GM19397 (cell line): Measurements from ENCODE around the gene PLCL1.
A peak's percentile ranks its signal among the peaks of the same experiment; 100 is the strongest.

ENCODE experiments used
- ATAC-seq: cut with Tn5 transposase; IDR thresholded peaks from one replicate; pipeline ENCODE4 v1.9.1; 2021; ENCODE audit warnings: mild to moderate bottlenecking, moderate library complexity; ENCODE audit not compliant: unreplicated experiment

The PLCL1 gene

DNA sequence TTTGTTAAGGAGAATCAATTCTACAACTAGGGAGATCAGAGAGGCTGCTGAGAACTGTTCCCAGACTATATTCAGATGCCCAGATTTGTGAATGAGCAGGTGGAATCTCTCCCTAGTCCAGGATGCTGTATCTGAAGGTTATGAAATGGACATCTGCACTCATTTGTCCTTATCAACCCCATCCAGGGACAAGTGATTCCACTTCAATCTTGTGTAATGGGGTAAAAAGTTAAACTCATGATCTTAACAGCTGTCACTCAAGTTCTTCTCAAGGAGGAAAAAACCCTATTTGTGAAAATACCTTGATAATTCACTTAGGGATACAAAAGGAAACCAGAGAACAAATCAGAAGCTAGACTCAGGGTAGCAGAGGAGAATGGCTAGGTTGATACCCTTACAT lies 144.8 kb downstream of the PLCL1 start:
- ATAC-seq: no peak

DNA sequence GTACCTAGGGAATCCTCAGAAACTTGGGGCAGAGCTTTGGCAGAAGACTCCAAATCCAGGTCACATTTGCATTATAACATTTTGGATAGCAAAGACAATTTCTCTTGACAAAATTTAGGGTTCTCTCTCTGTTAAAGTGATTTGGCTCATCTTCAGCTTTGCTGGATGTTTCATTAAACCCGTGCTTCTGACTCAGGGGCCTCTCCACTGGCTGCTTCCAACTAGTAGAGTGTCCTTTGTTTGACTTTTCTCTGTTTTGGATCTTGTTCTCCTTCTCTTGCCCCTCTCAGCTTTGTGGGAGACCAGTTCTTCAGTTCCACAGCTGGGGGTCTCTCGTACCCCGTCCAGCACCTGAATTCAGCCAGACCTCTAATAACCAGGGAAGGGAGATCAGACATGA lies 145.6 kb downstream of the PLCL1 start:
- no peak for ATAC-seq

DNA sequence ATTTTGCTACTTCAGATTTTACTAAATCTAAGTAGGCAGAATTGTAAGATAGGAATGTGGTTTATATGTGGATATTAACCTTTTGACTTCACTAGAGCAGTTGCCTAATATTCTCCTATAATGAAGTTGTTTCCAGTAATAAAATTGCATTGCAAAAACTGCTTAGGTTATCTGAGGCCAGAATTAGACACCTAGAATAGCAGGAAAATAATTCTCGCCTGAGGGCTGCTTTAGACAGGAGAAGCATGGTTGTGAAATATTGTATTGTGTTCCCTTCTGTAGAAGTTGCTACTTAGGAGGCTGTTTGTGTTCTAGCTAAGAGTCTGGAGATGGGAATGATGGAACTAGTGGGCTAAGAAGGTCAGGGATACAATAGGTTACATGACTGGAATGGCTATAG lies 146.3 kb downstream of the PLCL1 start:
- ATAC-seq: no peak

DNA sequence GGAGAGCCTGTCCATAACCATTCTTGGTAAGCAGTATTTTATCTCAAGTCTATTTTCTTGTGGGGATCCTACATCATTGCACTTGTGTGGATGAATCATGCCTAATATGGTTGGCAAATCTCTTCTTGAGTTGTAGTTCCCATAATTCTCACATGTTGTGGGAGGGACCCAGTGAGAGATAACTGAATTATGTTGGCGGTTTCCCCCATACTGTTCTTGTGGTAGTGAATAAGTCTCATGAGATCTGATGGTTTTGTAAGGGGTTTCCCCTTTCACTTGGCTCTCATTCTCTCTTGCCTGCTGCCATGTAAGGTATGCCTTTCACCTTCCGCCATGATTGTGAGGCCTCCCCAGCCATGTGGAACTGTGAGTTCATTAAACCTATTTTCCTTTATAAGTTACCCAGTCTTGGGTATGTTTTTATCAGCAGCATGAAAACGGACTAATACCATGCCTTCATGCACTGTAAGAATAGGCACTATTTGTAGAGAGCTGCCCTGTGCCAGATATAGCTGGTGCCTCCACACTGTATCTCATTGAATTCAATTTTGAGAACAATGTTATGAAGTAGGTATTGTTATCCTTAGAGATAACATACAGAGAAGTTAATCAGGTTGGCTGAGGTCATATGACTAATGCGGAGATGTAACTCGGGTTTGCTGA lies 148.3 kb downstream of the PLCL1 start:
- ATAC-seq: no peak

DNA sequence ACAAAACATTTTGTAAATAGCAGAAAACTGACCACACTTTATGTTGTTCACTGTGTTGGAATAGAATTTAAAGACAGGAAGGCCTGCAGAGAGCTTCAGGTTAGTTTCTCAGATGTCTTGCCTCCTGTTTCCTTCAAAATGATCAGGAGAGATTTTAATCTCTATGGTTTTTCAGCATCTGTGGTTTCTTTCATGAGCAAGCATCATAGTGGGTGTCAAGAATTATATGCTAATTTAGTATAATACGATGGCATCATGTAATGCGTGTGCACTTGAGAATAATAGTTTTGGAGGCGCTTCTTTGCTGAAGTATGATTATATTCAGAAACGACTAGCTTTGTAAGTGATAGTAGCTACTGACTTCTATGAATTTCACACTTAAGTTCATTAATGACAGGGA lies 149.9 kb downstream of the PLCL1 start:
- no peak for ATAC-seq

DNA sequence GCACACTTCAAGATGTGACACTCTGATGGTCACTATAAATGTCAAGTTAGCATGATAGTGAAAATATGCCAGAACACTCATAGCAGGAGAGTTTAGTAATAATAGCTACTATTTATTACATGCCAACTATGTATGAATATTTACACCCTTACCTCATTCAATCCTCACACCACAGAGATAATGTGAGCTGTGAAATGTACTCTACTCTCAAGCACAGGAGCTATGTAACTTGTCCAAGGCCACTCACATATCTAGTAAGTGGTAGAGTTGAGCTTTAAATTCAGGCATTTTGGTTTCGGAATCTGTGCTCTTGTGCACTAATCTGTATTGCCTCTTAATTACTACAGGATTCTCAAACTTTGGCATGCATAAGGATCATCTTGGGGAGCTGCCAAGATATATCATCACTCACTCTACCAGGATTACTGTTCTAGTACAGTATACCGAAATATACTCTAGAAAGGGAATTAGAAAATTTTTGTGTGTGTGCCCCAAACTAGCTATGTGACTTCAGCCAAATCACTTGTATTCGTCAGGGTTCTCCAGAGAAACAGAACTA lies 154.3 kb downstream of the PLCL1 start:
- no peak for ATAC-seq

DNA sequence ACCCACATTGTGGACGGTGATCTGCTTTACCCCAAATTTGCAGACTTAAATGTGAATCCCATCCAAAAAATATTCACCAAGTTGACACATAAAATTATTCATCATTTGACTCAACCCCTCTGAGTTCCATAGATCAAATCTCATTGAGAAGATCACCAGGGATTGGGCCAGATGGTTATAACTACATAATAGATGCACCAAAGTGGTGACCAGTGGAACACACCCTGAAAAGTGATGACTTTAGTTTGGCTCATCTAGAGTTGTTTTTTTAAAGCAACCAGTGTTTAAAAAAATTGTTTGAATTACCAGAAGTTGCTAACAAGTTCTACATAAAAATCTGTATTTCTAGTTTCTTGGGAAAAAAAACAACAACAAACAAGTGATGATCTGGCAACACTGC lies 155.0 kb downstream of the PLCL1 start:
- ATAC-seq: no peak

DNA sequence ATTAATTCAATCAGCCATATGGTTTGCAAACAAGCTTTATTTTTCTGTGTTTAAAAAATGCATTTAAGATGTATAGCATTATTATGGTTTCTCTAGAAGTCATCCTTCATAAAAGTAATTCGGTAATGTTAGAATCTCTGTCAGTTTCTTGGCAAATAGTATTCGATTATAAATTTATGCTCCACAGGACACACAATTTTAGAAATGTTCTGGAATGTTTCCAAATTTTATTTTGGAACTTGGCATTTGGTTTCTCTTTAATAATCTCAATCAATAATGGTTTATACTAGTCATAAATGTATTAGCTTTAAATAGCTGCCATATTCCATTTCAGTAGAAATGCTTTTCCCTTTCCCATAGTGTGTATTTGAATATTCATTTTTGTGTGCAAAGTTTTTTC lies 156.4 kb downstream of the PLCL1 start:
- no peak for ATAC-seq

DNA sequence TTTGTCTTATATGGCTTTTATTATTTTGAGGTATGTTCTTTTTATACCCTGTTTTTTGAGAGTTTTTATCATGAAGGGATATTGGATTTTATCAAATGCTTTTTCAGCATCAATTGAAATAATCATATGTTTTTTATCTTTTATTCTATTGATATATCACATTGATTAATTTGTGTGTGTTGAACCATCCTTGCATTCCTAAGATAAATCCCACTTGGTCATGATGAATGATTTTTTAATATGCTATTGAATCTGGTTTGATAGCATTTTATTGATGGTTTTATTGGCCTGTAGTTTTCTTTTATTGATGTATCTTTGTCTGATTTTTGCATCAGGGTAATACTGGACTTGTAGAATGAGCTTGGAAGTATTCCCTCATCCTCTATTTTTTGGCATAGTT lies 160.3 kb downstream of the PLCL1 start:
- ATAC-seq: no peak

DNA sequence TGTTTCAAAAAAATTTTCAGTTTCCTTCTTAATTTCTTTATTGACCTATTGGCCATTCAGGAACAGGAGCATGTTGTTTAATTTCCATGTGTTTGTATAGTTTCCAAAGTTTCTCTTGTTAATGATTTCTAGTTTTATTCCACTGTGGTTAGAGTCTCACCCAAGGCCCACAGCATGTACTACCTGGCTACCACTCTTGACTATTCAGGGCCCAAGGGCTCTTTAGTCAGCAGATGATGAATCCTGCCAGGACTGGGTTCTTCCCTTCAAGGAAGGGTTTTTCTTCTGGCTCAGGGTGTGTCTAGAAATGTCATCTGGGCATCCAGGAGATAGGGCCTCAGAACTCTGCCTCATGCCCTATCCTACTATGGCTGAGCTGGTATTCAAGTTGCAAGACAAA lies 161.4 kb downstream of the PLCL1 start:
- no peak for ATAC-seq

DNA sequence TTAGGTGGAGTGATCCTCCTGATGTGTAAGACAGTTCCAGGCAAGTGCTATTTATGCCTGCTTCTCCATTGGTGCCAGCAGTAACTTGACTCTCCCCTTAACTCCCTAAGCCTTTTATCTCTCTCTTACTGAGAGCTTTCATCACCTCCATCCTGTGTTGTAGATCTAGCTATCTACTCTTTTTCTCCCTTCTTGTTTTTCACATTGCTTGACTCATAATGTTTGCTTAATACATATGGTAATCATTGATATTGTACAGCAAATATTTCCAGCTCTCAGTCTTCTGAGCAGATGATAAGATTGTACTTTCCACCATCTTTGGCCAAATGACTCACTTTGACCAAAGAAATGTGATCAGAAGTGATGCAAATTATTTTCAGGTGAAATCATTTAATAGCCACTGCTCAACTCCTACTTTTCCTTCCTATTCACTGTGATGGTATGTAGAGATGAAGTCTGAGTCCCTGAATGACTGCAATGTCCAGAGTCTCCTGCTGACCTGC lies 165.0 kb downstream of the PLCL1 start:
- ATAC-seq: no peak

DNA sequence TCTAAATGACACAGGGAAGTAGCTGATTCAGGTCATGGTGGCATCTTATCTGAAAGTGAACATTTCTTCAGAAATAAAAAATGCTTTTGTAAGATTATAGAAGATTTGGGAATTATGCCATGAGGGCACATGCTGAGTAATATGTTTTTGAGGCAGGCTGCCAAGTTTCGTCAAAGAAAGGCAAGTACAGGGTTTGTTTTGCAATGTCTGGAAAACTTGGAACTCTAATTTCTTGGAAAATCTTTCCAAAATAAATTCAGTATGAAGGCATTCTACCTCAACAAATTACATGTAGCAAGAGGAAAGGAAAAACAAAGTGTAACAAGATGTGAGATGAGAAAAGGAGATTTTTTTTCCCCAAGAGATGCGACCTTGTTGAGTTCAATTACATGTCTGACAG lies 167.7 kb downstream of the PLCL1 start:
- ATAC-seq: no peak

DNA sequence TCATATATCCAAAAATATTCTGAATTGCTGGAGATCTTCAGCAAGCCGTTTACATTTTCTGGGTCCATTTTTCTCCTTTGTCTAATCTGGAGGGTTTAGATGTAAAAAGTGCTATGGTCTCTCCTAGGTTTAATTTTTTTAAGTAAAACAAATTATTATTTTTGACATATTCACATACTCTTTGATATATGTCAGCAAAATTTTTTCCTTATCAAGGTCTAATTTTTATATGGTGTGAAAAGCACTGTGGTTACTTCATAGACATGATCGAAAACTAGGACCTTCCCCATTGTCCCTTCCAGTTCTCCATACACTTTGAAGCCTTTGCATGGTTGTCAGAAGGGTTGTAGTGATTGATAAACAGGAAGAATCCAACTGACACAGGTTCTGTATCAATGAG lies 168.2 kb downstream of the PLCL1 start:
- no peak for ATAC-seq

DNA sequence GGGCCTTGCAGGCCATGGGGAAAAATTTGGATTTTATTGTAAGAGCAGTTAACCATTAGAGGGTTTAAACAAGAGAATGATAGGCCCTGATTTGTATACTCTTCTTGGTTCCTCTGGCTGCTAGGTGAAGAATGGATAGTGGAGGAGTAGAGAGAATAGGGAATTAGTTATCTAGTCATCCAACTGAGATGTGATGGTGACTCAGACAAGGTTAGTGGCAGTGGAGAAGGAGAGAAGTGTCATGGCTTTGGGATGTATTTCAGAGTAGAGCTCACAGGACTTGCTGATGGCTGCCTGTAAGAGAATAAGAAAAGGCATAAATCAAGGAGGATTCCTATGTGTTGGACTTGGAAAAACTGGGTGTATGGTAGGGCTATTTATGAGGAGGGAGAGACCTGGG lies 169.4 kb downstream of the PLCL1 start:
- ATAC-seq: no peak

DNA sequence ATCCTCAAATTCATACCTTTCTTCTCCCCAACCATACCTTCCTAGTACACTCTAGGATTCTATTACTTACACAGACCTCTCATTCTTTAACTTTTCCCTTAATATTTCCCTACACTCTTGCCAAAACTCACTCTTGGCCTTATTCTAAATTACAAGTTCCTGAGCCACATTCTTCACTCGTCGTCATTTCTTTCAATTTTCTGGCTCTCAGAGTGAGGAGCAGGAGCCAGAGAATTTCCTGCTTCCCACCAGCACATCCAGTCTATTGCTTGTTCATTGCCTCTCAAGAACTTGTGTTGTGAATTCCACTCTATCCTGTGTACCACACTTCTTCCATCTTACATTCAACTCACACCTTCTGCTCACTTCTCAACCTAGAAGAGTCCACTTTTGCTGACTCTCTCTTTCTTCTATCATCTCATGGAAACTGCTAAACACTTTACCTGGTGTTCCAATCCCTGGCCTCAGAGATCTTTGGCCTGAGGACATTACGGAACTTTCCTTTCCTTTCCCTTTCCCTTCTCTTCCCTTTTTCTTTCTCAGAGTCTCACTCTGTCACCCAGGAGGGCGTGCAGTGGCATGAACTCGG lies 171.6 kb downstream of the PLCL1 start:
- no peak for ATAC-seq

DNA sequence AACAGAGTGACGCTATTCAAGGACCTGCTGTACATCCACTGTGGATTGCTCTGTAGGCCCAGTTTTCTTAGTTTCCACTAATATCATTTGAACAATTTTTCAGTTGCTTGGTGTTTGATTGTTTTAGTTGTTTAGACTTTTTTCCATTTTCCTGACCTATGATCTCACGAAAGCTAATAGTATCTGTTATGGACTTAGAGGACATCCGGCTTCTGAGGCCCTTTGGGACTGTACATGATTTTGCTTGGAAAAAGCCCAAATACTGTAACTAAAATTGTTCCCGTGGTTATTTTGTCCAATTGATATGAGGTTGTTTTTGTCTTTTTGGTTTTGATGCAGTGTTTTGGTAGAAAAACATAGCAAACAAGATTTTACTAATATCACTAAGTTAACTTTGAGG lies 174.6 kb downstream of the PLCL1 start:
- ATAC-seq: no peak

DNA sequence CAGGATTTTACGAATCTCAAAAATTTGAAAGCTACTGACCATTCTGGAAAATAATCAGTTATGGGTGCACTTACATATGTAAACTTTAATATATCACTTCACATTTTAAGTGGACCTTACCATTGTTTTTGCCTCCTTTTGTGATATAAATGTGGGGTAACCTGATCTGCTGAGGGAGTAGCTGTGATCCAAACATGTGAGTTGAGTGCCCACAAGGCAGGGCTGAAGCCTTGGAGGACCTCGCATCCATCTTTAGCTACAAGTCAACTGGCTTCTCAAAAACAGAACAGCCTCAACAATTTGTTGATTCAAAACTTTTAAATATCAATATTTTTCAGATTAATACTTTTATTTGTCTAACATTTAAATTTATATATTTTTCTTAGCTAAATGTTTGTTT lies 178.2 kb downstream of the PLCL1 start:
- no peak for ATAC-seq

DNA sequence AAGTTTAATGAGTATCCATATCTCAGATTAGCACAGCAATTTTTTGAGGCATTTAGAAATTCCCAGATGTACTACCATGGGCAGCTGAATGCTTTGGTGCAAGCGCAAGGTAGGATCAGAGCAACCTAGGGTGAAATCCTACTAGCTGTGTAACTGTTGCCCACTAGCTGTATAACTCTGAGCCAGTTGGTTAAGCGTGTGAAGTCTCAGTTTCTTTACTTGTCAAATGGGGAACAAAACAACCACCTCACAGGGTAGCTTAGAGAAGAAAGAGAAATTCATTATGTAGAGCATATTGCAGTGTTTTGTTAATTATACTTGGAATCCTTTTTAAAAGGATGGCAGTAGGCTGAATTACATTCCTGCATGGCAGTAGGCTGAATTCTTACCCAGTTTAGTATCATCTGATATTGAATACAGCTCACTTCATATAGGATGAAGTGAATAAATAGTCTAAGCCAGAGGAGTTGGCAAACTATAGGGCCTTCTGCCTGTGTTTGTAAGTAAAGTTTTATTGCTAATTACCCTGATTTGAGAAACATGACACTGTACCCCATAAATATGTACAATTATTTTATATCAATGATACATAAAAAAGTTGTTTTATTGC lies 180.7 kb downstream of the PLCL1 start:
- ATAC-seq: no peak

DNA sequence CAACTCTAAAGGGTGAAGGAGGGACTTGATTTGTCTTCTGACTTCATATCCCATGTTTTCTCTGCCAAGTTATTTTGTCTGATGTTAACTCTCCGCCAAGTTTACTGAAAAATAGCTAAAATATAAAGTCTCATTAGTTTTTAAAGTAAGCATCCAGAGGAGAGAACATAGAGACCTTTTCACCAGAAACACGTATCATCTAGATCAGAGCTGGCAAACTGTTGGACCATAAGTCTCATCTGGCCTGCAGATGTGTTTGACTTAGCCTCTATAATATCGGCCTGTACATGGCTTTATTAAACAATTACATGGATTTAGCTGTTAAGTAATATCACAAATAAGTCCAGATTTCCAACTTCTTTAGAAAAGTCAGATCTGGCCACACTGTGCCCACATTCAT lies 182.6 kb downstream of the PLCL1 start:
- ATAC-seq: no peak

DNA sequence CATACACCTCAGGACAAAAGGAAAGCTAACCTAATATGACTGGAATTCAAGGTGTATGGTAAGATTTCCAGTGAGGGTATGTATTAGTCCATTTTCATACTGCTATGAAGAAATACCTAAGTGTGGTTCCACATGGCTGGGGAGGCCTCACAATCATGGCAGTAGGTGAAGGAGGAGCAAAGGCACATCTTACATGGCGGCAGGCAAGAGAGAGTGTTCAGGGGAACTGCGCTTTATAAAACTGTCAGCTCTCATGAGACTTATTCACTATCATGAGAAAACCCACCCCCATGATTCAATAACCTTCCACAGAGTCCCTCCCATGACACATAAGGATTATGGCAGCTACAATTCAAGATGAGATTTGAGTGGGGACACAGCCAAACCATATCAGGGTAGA lies 186.0 kb downstream of the PLCL1 start:
- no peak for ATAC-seq

DNA sequence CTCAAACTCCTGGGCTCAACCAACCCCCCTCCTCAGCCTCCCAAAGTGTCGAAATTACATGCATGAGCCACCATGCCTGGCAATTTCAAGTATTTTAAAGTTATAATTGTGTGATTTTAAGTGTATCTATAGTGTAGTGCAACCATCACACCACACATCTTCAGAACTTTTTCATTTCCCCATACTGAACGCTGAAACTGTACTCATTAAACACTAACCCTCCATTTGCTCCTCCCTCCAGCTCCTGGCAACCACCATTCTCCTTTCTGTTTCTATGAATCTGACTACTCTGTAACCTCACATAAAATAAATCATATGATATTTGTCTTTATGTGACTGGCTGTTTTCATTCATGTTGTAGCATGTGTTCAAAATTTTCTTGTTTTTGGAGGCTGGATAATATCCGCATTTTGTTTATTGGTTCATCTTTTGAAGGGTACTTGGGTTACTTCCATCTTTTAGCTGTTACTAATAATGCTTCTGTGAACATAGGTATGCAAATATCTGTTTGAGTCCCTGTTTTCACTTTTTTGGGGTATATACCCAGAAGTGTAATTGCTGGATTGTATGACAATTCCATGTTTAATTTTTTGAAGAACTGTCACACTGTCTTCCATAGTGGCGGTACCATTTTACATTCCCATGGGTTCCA lies 188.2 kb downstream of the PLCL1 start:
- peak; percentile 83 for ATAC-seq

DNA sequence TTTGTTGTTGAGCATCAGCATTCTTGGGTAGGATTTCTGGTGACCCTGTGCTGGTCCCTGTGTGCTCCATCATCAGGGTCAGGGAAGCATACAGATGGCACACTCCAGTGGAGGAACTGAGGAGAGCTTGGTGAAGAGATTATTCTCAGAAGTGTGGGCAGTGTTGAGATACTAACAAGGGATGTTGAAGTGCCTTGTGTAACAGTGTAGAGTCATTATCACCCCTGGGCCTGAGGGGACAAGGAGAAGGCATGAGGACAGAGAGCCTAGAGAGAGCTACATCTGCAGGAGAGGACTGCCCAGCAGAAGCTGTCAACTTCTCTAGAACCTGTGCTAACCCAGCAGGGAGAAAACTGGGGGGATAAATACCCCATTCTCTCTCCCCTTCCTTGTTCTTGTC lies 189.0 kb downstream of the PLCL1 start:
- no peak for ATAC-seq
